Tibial artery (tissue), 4 donors: ENCODE results near the gene C3orf18.

ENCODE experiments used
- DNase-seq, 2 donors: peaks; one replicate each; pipeline ENCODE4 v3.0.0-alpha.2; 2019
- H3K27ac ChIP-seq, 2 donors: fragments of 200-600 bp; sonication (generic) in 1 of 2; 1 replicate in 1 of 2; 2 replicates in 1 of 2; pipeline ENCODE4 v1.5.1; 2018 to 2019; ENCODE audit warnings: mild to moderate bottlenecking in 1 of 2
- H3K27me3 ChIP-seq, 2 donors: fragments of 200-600 bp; sonication (generic) in 1 of 2; one replicate each; pipeline versions ENCODE4 v1.5.1 to v1.6.0; 2016 to 2019
- H3K36me3 ChIP-seq, 3 donors: fragments of 200-600 bp; sonication (generic) in 2 of 3; one replicate each; pipeline ENCODE4 v1.5.1; 2016 to 2019; ENCODE audit warnings: mild to moderate bottlenecking in 2 of 3
- H3K4me1 ChIP-seq, 4 donors: fragments of 200-600 bp; sonication (generic) in 2 of 4; 1 replicate in 3 of 4; 2 replicates in 1 of 4; pipeline ENCODE4 v1.5.1; 2016 to 2019
- H3K4me3 ChIP-seq, 2 donors: fragments of 200-600 bp; sonication (generic) in 1 of 2; 1 replicate in 1 of 2; 2 replicates in 1 of 2; pipeline ENCODE4 v1.5.1; 2018 to 2019; ENCODE audit warnings: mild to moderate bottlenecking in 2 of 2
- H3K9me3 ChIP-seq, 3 donors: fragments of 200-600 bp; sonication (generic) in 1 of 3; one replicate each; pipeline ENCODE4 v1.5.1; 2016 to 2019
- CTCF ChIP-seq, 2 experiments: fragments of 200-600 bp in 1 of 2; fragments of 450-650 bp in 1 of 2; IDR thresholded peaks; one replicate each; pipeline ENCODE4 v1.5.1; 2017 to 2019; ENCODE audit warnings: antibody characterized with exemption in 2 of 2, mild to moderate bottlenecking in 1 of 2, moderate library complexity in 1 of 2
- intact Hi-C: fragments of 100-400 bp; cut with DNase I; formaldehyde crosslinking; loops from one replicate; pipeline ENCODE4 v1.15.0; 2023; ENCODE audit warnings: low total_unique reads

The C3orf18 gene

GRCh38 chr3:50573566-50574443 is 6.3 kb upstream of the C3orf18 start:
- intact Hi-C loops: loop anchor here (10.0 kb wide), 1 partner anchor 811 kb away; the partner anchor contains the start of gene MANF
- Histone ChIP-seq H3K27me3 (no peaks in the 10 kb centered on the region), H3K27ac (no peak overlapping the region), H3K36me3 (peaks cover 0 to 59% (median 31%) of the 10 kb centered on the region in 3 donors), H3K4me3 (no peak overlapping the region), H3K4me1 (peaks cover 0 to 22% (median 11%) of the 10 kb centered on the region in 4 donors), H3K9me3 (no peaks in the 10 kb centered on the region)
- TF ChIP-seq CTCF (IDR thresholded peaks at IDR 0.05): no peak
- no peak for DNase-seq

- H3K4me1 ChIP-seq: peaks cover 0 to 27% (median 17%) of the 10 kb centered on the region in 4 donors
- no peak for DNase-seq
- H3K27ac ChIP-seq: no peak overlapping the region
- H3K4me3 ChIP-seq: no peak overlapping the region
- intact Hi-C loops: loop anchor here (10.0 kb wide), 1 partner anchor 812 kb away; the partner anchor contains the start of gene MANF
- TF ChIP-seq CTCF (IDR thresholded peaks at IDR 0.05): no peak
- H3K27me3 ChIP-seq: no peaks in the 10 kb centered on the region
- peaks cover 0 to 50% (median 23%) of the 10 kb centered on the region in 3 donors for H3K36me3 ChIP-seq
- H3K9me3 ChIP-seq: no peaks in the 10 kb centered on the region
Observed at GRCh38 chr3:50572801-50573371, 5.3 kb upstream of the C3orf18 start.

- H3K9me3 ChIP-seq: no peaks in the 10 kb centered on the region
Observed at GRCh38 chr3:50572158-50572557, 4.6 kb upstream of the C3orf18 start.

GRCh38 chr3:50571486-50571885 is 3.9 kb upstream of the C3orf18 start:
- intact Hi-C loops: loop anchor here (1.0 to 10.0 kb wide), 2 partner anchors 41 to 813 kb away; partner anchors contain the start of gene MANF

More at GRCh38 chr3:50572158-50572557, 4.6 kb upstream of the C3orf18 start:
- H3K36me3 ChIP-seq: peaks cover 0 to 42% (median 17%) of the 10 kb centered on the region in 3 donors
- TF ChIP-seq CTCF (IDR thresholded peaks at IDR 0.05): peak; percentile 94 to 97
- H3K27ac ChIP-seq: peak overlapping the region in 1 of 2 donors; percentile 29
- peak; percentile 60 to 80 for DNase-seq
- intact Hi-C loops: loop anchor here (10.0 kb wide), 1 partner anchor 813 kb away; the partner anchor contains the start of gene MANF
- H3K4me3 ChIP-seq: no peak overlapping the region
- no peaks in the 10 kb centered on the region for H3K27me3 ChIP-seq
- peaks cover 0 to 30% (median 19%) of the 10 kb centered on the region in 4 donors for H3K4me1 ChIP-seq

More at GRCh38 chr3:50571486-50571885, 3.9 kb upstream of the C3orf18 start:
- Histone ChIP-seq H3K36me3 (peaks cover 0 to 36% (median 10%) of the 10 kb centered on the region in 3 donors), H3K27ac (no peak overlapping the region), H3K4me3 (no peak overlapping the region), H3K27me3 (no peaks in the 10 kb centered on the region), H3K4me1 (peaks cover 0 to 37% (median 25%) of the 10 kb centered on the region in 4 donors), H3K9me3 (no peaks in the 10 kb centered on the region)
- no peak for DNase-seq
- TF ChIP-seq CTCF (IDR thresholded peaks at IDR 0.05): no peak
